ENCODE measurements around the gene ZNRF1.

The ZNRF1 gene

GRCh38 chr16:75026892-75027391, 28.1 kb downstream of the ZNRF1 start:
- TF ChIP-seq TAF1 (IDR thresholded peaks at IDR 0.05; ENCODE audit: borderline replicate concordance, insufficient read depth, low read length): no peak
- no peak for TF ChIP-seq REST (IDR thresholded peaks at IDR 0.05; ENCODE audit: insufficient read depth in 1 of 2, low read depth in 2 of 2, low read length in 2 of 2)
- no peak for TF ChIP-seq FOXP2 (optimal IDR thresholded peaks at IDR 0.05; ENCODE audit: borderline replicate concordance, extremely low read depth, extremely low read length, insufficient read depth)
- no peak for TF ChIP-seq POLR2AphosphoS5 (IDR thresholded peaks at IDR 0.05; ENCODE audit: low read depth, low read length)
- no peak for TF ChIP-seq SIN3A (IDR thresholded peaks at IDR 0.05; ENCODE audit: borderline replicate concordance, insufficient read depth, low read length)

- TF ChIP-seq TAF1 (IDR thresholded peaks at IDR 0.05; ENCODE audit: borderline replicate concordance, insufficient read depth, low read length): no peak
- no peak for TF ChIP-seq FOXP2 (optimal IDR thresholded peaks at IDR 0.05; ENCODE audit: borderline replicate concordance, extremely low read depth, extremely low read length, insufficient read depth)
- no peak for TF ChIP-seq SIN3A (IDR thresholded peaks at IDR 0.05; ENCODE audit: borderline replicate concordance, insufficient read depth, low read length)
- no peak for TF ChIP-seq POLR2AphosphoS5 (IDR thresholded peaks at IDR 0.05; ENCODE audit: low read depth, low read length)
- TF ChIP-seq REST (IDR thresholded peaks at IDR 0.05; ENCODE audit: insufficient read depth in 1 of 2, low read depth in 2 of 2, low read length in 2 of 2): no peak
These were observed 28.9 kb downstream of the ZNRF1 start for GRCh38 chr16:75027520-75028300.

GRCh38 chr16:75028544-75029135, 29.8 kb downstream of the ZNRF1 start:
- TF ChIP-seq REST (IDR thresholded peaks at IDR 0.05; ENCODE audit: insufficient read depth in 1 of 2, low read depth in 2 of 2, low read length in 2 of 2) (no peak), SIN3A (IDR thresholded peaks at IDR 0.05; ENCODE audit: borderline replicate concordance, insufficient read depth, low read length) (no peak), POLR2AphosphoS5 (IDR thresholded peaks at IDR 0.05; ENCODE audit: low read depth, low read length) (no peak), TAF1 (IDR thresholded peaks at IDR 0.05; ENCODE audit: borderline replicate concordance, insufficient read depth, low read length) (no peak), FOXP2 (optimal IDR thresholded peaks at IDR 0.05; ENCODE audit: borderline replicate concordance, extremely low read depth, extremely low read length, insufficient read depth) (no peak)

GRCh38 chr16:75029854-75030253, 31.0 kb downstream of the ZNRF1 start:
- TF ChIP-seq TAF1 (IDR thresholded peaks at IDR 0.05; ENCODE audit: borderline replicate concordance, insufficient read depth, low read length): no peak

- TF ChIP-seq SIN3A (IDR thresholded peaks at IDR 0.05; ENCODE audit: borderline replicate concordance, insufficient read depth, low read length) (no peak), POLR2AphosphoS5 (IDR thresholded peaks at IDR 0.05; ENCODE audit: low read depth, low read length) (no peak), TAF1 (IDR thresholded peaks at IDR 0.05; ENCODE audit: borderline replicate concordance, insufficient read depth, low read length) (no peak), FOXP2 (optimal IDR thresholded peaks at IDR 0.05; ENCODE audit: borderline replicate concordance, extremely low read depth, extremely low read length, insufficient read depth) (no peak), REST (IDR thresholded peaks at IDR 0.05; ENCODE audit: insufficient read depth in 1 of 2, low read depth in 2 of 2, low read length in 2 of 2) (no peak)
These were observed 33.8 kb downstream of the ZNRF1 start for GRCh38 chr16:75032655-75033054.

All from PFSK-1 (cell line).